Measurements from ENCODE around the gene KANK4. TPM values are rescaled to one million over a fixed set of nuclear protein-coding genes. Genes with fewer than 3 reads are reported as not detected.

Gene KANK4
- polyA plus RNA-seq, 1 donor (not counting 4 experiments of a cell fraction or from before 2014, with no cell fraction given): 0.92 TPM

- Histone ChIP-seq H3K27ac (ENCODE audit: control insufficient read depth, insufficient read depth, low read length) (no peak overlapping the region), H3K79me2 (ENCODE audit: control insufficient read depth, insufficient read depth, low read length) (no peaks in the 10 kb centered on the region), H3K4me2 (ENCODE audit: control insufficient read depth, extremely low read depth, insufficient read depth, low read depth, low read length) (peak overlapping the region; percentile 22), H3K9ac (ENCODE audit: control insufficient read depth, extremely low read depth, insufficient read depth, low read length) (no peak overlapping the region), H3K9me1 (ENCODE audit: control insufficient read depth, extremely low read depth, insufficient read depth, low read length) (no peaks in the 10 kb centered on the region), H2AFZ (ENCODE audit: control insufficient read depth, low read length) (no peak overlapping the region), H3K4me1 (ENCODE audit: control insufficient read depth, extremely low read depth, insufficient read depth, low read length) (peaks cover 46% of the 10 kb centered on the region), H3K9me3 (ENCODE audit: control insufficient read depth, low read depth, low read length) (no peaks in the 10 kb centered on the region), H3K36me3 (ENCODE audit: control insufficient read depth in 2 of 2, extremely low read depth in 1 of 2, insufficient read depth in 2 of 2, low read length in 2 of 2) (no peaks in the 10 kb centered on the region), H4K20me1 (ENCODE audit: control insufficient read depth, extremely low read depth, insufficient read depth, low read length) (no peaks in the 10 kb centered on the region), H3K27me3 (ENCODE audit: control insufficient read depth, extremely low read depth, insufficient read depth, low read length) (no peaks in the 10 kb centered on the region), H3K4me3 (ENCODE audit: control insufficient read depth in 2 of 3, extremely low read depth in 1 of 3, insufficient read depth in 2 of 3, low read depth in 1 of 3, low read length in 3 of 3) (no peak overlapping the region)
- TF ChIP-seq CTCF (optimal IDR thresholded peaks at IDR 0.05 in 1 of 3, IDR thresholded peaks at IDR 0.05 in 1 of 3, conservative IDR thresholded peaks at IDR 0.05 in 1 of 3; ENCODE audit: extremely low read depth in 1 of 3, insufficient read depth in 2 of 3, low read length in 3 of 3) (no peak), EZH2 (IDR thresholded peaks at IDR 0.05; ENCODE audit: low read length) (no peak)
- DNase-seq (ENCODE audit: low read depth, low spot score) (no peak), FAIRE-seq (no peak)
- dilution Hi-C loops (cut with MboI; ENCODE audit: extremely low pct_ligation_motif_present, low sequenced_read_pairs): no loop called here
Measured at GRCh38 chr1:62229932-62230331, 89.3 kb downstream of the KANK4 start.

GRCh38 chr1:62229468-62229867 is 89.8 kb downstream of the KANK4 start:
- no peak overlapping the region for H3K9ac ChIP-seq (ENCODE audit: control insufficient read depth, extremely low read depth, insufficient read depth, low read length)
- no peak for FAIRE-seq
- no peaks in the 10 kb centered on the region for H3K36me3 ChIP-seq (ENCODE audit: control insufficient read depth in 2 of 2, extremely low read depth in 1 of 2, insufficient read depth in 2 of 2, low read length in 2 of 2)
- H3K4me1 ChIP-seq (ENCODE audit: control insufficient read depth, extremely low read depth, insufficient read depth, low read length): peaks cover 42% of the 10 kb centered on the region
- H3K9me1 ChIP-seq (ENCODE audit: control insufficient read depth, extremely low read depth, insufficient read depth, low read length): no peaks in the 10 kb centered on the region
- dilution Hi-C loops (cut with MboI; ENCODE audit: extremely low pct_ligation_motif_present, low sequenced_read_pairs): no loop called here
- no peaks in the 10 kb centered on the region for H3K27me3 ChIP-seq (ENCODE audit: control insufficient read depth, extremely low read depth, insufficient read depth, low read length)
- H2AFZ ChIP-seq (ENCODE audit: control insufficient read depth, low read length): no peak overlapping the region
- TF ChIP-seq CTCF (optimal IDR thresholded peaks at IDR 0.05 in 1 of 3, IDR thresholded peaks at IDR 0.05 in 1 of 3, conservative IDR thresholded peaks at IDR 0.05 in 1 of 3; ENCODE audit: extremely low read depth in 1 of 3, insufficient read depth in 2 of 3, low read length in 3 of 3) (no peak), EZH2 (IDR thresholded peaks at IDR 0.05; ENCODE audit: low read length) (no peak)
- no peaks in the 10 kb centered on the region for H3K79me2 ChIP-seq (ENCODE audit: control insufficient read depth, insufficient read depth, low read length)
- H3K4me2 ChIP-seq (ENCODE audit: control insufficient read depth, extremely low read depth, insufficient read depth, low read depth, low read length): peak overlapping the region; percentile 22
- DNase-seq (ENCODE audit: low read depth, low spot score): no peak
- no peaks in the 10 kb centered on the region for H3K9me3 ChIP-seq (ENCODE audit: control insufficient read depth, low read depth, low read length)
- no peak overlapping the region for H3K27ac ChIP-seq (ENCODE audit: control insufficient read depth, insufficient read depth, low read length)
- no peaks in the 10 kb centered on the region for H4K20me1 ChIP-seq (ENCODE audit: control insufficient read depth, extremely low read depth, insufficient read depth, low read length)
- H3K4me3 ChIP-seq (ENCODE audit: control insufficient read depth in 2 of 3, extremely low read depth in 1 of 3, insufficient read depth in 2 of 3, low read depth in 1 of 3, low read length in 3 of 3): no peak overlapping the region

Measured in keratinocyte (primary cell).